GM21825 (cell line): ENCODE data around the gene C3orf22.

Source experiments
- ATAC-seq: cut with Tn5 transposase; IDR thresholded peaks from one replicate; pipeline ENCODE4 v1.9.1; 2021; ENCODE audit warnings: mild to moderate bottlenecking, moderate library complexity; ENCODE audit not compliant: unreplicated experiment

The C3orf22 gene

GRCh38 chr3:126557415-126557745 lies 1.4 kb downstream of the C3orf22 start:
- ATAC-seq, result no peak

- no peak for ATAC-seq
Measured at GRCh38 chr3:126556637-126557414, 1.9 kb downstream of the C3orf22 start.

GRCh38 chr3:126555795-126556636 lies 2.7 kb downstream of the C3orf22 start:
- ATAC-seq, result no peak

- no peak for ATAC-seq
Measured at GRCh38 chr3:126554560-126555525, 3.9 kb downstream of the C3orf22 start.

- no peak for ATAC-seq
Measured at GRCh38 chr3:126553284-126554084, 5.2 kb downstream of the C3orf22 start.

GRCh38 chr3:126552688-126553283 lies 5.9 kb downstream of the C3orf22 start:
- no peak for ATAC-seq

- no peak for ATAC-seq
Measured at GRCh38 chr3:126551839-126552687, 6.7 kb downstream of the C3orf22 start.

- no peak for ATAC-seq
Measured at GRCh38 chr3:126551121-126551838, 7.5 kb downstream of the C3orf22 start.

GRCh38 chr3:126550488-126551051 lies 8.2 kb downstream of the C3orf22 start:
- no peak for ATAC-seq

- ATAC-seq, result no peak
Measured at GRCh38 chr3:126549861-126550487, 8.8 kb downstream of the C3orf22 start.

GRCh38 chr3:126548556-126549466 lies 9.9 kb downstream of the C3orf22 start:
- no peak for ATAC-seq

- ATAC-seq, result no peak
Measured at GRCh38 chr3:126547721-126548120, 11.0 kb downstream of the C3orf22 start.

GRCh38 chr3:126546549-126547239 lies 12.0 kb downstream of the C3orf22 start:
- no peak for ATAC-seq

- ATAC-seq, result no peak
Measured at GRCh38 chr3:126546013-126546412, 12.7 kb downstream of the C3orf22 start.

- ATAC-seq, result no peak
Measured at GRCh38 chr3:126545544-126545943, 13.2 kb downstream of the C3orf22 start.
